Skin epidermis (tissue), 12 donors: Measurements from ENCODE around the gene EIF4B.

Experiments
- H3K27ac ChIP-seq, 21 experiments: fragments of 200-600 bp; sonication (generic) in 11 of 21; one replicate each; pipeline ENCODE4 v1.5.0; 2020; ENCODE audit warnings: mild to moderate bottlenecking in 3 of 21, inconsistent platforms in 2 of 21, moderate library complexity in 2 of 21
- H3K4me3 ChIP-seq, 7 experiments: fragments of 200-600 bp; sonication (generic) in 2 of 7; one replicate each; pipeline ENCODE4 v1.5.0; 2020; ENCODE audit warnings: inconsistent platforms in 2 of 7, mild to moderate bottlenecking in 2 of 7, moderate library complexity in 1 of 7

The EIF4B gene

GRCh38 chr12:53042607-53043454 lies 36.6 kb downstream of the EIF4B start:
- peak overlapping the region in 5 of 21 experiments; percentile 26 to 99 (median 89) for H3K27ac ChIP-seq
- no peak overlapping the region for H3K4me3 ChIP-seq

GRCh38 chr12:53044052-53044581 lies 37.9 kb downstream of the EIF4B start:
- H3K4me3 ChIP-seq = no peak overlapping the region
- peak overlapping the region in 12 of 21 experiments; percentile 39 to 99 (median 93) for H3K27ac ChIP-seq

- H3K27ac ChIP-seq = peak overlapping the region in 15 of 21 experiments; percentile 78 to 99 (median 93)
- H3K4me3 ChIP-seq = no peak overlapping the region
Observed at GRCh38 chr12:53044896-53045695, 38.8 kb downstream of the EIF4B start.

- Histone ChIP-seq H3K4me3 (peak overlapping the region in 4 of 7 experiments; percentile 50 to 60 (median 56)), H3K27ac (peak overlapping the region in 20 of 21 experiments; percentile 78 to 99 (median 90))
Observed at GRCh38 chr12:53045696-53046045, 39.4 kb downstream of the EIF4B start.

- Histone ChIP-seq H3K27ac (peak overlapping the region; percentile 78 to 99 (median 89)), H3K4me3 (peak overlapping the region; percentile 42 to 60 (median 56))
Observed at GRCh38 chr12:53046655-53047220, 40.5 kb downstream of the EIF4B start.

- peak overlapping the region; percentile 36 to 60 (median 47) for H3K4me3 ChIP-seq
- peak overlapping the region; percentile 66 to 99 (median 89) for H3K27ac ChIP-seq
Observed at GRCh38 chr12:53047221-53048032, 41.2 kb downstream of the EIF4B start.

- H3K4me3 ChIP-seq = peak overlapping the region; percentile 36 to 51 (median 40)
- peak overlapping the region; percentile 66 to 95 (median 88) for H3K27ac ChIP-seq
Observed at GRCh38 chr12:53048033-53048779, 42.0 kb downstream of the EIF4B start.

- Histone ChIP-seq H3K27ac (peak overlapping the region in 20 of 21 experiments; percentile 66 to 95 (median 88)), H3K4me3 (peak overlapping the region in 6 of 7 experiments; percentile 20 to 51 (median 40))
Observed at GRCh38 chr12:53048780-53049401, 42.6 kb downstream of the EIF4B start.

GRCh38 chr12:53049571-53050318 lies 43.5 kb downstream of the EIF4B start, which contains the start of gene TNS2:
TNS2 (plus strand) TSS chr12:53050065; CDS start chr12:53050186, 121 bp downstream.
- peak within 1 kb of the TSS; percentile 20 to 51 (median 39) for H3K4me3 ChIP-seq

GRCh38 chr12:53050426-53051057 lies 44.3 kb downstream of the EIF4B start:
- peak overlapping the region; percentile 20 to 51 (median 39) for H3K4me3 ChIP-seq
- H3K27ac ChIP-seq = peak overlapping the region; percentile 66 to 95 (median 88)

More at GRCh38 chr12:53049571-53050318, 43.5 kb downstream of the EIF4B start, which contains the start of gene TNS2:
- H3K27ac ChIP-seq = peak within 1 kb of the TSS; percentile 66 to 95 (median 88)

- Histone ChIP-seq H3K27ac (peak overlapping the region in 20 of 21 experiments; percentile 66 to 95 (median 88)), H3K4me3 (peak overlapping the region; percentile 20 to 51 (median 39))
Observed at GRCh38 chr12:53051058-53051880, 45.0 kb downstream of the EIF4B start.

- peak overlapping the region in 3 of 7 experiments; percentile 37 to 51 (median 49) for H3K4me3 ChIP-seq
- H3K27ac ChIP-seq = peak overlapping the region in 20 of 21 experiments; percentile 49 to 95 (median 88)
Observed at GRCh38 chr12:53051881-53052412, 45.7 kb downstream of the EIF4B start.

- Histone ChIP-seq H3K27ac (peak overlapping the region in 19 of 21 experiments; percentile 29 to 95 (median 88)), H3K4me3 (peak overlapping the region in 2 of 7 experiments; percentile 4)
Observed at GRCh38 chr12:53052419-53053217, 46.4 kb downstream of the EIF4B start.
